Measurements from ENCODE around the gene PNLIPRP2.

GRCh38 chr10:116668018-116668417, 47.3 kb downstream of the PNLIPRP2 start:
- TF ChIP-seq GATA2 (IDR thresholded peaks at IDR 0.05; ENCODE audit: low read depth, low read length) (no peak), GATA3 (IDR thresholded peaks at IDR 0.05; ENCODE audit: low read depth, low read length) (no peak)

Data from SH-SY5Y (cell line).